Neural crest cell (in vitro differentiated cells): ENCODE data around the gene ANKRD16. TPM values are rescaled to one million over a fixed set of nuclear protein-coding genes. Genes with fewer than 3 reads are reported as not detected.
"Not testable (repeated sequence)": the region's sequence is repeated elsewhere in the genome, so short reads cannot be mapped to it uniquely, and the experiment has no call there.

Experiments
- DNase-seq: peaks from one replicate; pipeline ENCODE4 v3.0.0; 2021; ENCODE audit warnings: low read depth, mixed read lengths, low spot score
- H3K27ac Mint-ChIP-seq: one replicate; pipeline ENCODE4 v1.8.0; 2021; ENCODE audit warnings: mild to moderate bottlenecking, mixed read lengths; ENCODE audit not compliant: unreplicated experiment
- H3K27me3 Mint-ChIP-seq: 2 replicates; pipeline ENCODE4 v1.8.0; 2021; ENCODE audit warnings: low read depth, mild to moderate bottlenecking, mixed read lengths
- H3K36me3 Mint-ChIP-seq: 2 replicates; pipeline ENCODE4 v1.8.0; 2021; ENCODE audit warnings: low read depth, mild to moderate bottlenecking, mixed read lengths
- H3K4me1 Mint-ChIP-seq: 2 replicates; pipeline ENCODE4 v1.8.0; 2021; ENCODE audit warnings: mixed read lengths
- H3K4me3 Mint-ChIP-seq: one replicate; pipeline ENCODE4 v1.8.0; 2021; ENCODE audit warnings: mild to moderate bottlenecking, mixed read lengths
- H3K9me3 Mint-ChIP-seq: 2 replicates; pipeline ENCODE4 v1.8.0; 2021; ENCODE audit warnings: mixed read lengths
- total RNA-seq: library from RNA; stranded (reverse); gene quantifications from 2 replicates; pipeline ENCODE4 v1.2.1, GENCODE V29; 2021
- TF ChIP-seq, protein P1 (sequence below): fragments of 200-600 bp; sonication (generic); conservative IDR thresholded peaks from 2 replicates; pipeline ENCODE4 v1.5.0; 2021; ENCODE audit warnings: antibody characterized with exemption, mild to moderate bottlenecking

The ANKRD16 gene
- total RNA-seq, 1 donor from 2014 or later, result 13.3 TPM

DNA sequence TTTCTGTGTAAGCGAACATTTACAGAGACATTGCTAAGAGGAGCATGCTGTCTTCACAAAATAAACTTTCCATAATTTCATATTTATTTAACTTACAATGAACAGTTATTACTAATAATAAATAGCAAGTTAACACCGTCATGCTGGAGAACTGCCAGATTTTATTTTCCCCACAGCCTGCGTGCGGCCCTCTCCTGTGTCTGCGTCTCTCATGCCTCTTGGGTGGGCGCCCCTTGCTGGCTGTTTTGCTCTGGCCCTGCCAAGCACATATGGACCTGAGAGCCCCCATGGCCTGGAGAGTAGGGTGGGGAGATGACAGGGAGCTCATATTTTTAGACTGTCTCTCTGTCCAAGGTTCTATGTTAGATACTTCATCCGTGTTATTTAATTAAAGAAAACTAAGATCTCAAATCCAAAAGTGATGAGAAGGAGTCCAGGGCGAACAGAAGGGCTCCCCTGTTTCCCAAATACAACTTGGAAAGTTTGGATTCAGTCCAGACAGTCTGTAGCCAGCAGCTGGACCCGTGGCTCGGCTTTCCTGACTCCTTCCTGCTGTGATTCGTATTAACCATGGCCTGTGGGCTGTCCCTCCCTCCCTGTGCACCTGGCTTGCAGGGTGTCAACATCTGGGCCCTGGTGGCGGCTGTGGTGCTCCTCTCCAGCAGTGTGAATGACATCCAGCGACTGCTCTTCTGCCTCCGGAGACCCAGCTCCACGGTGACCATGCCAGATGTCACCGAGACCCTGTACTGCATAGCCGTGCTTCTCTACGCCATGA lies 20.8 kb upstream of the ANKRD16 start:
- Mint-ChIP-seq H3K27me3 (no peaks in the 10 kb centered on the region), H3K9me3 (no peaks in the 10 kb centered on the region), H3K4me3 (no peak overlapping the region), H3K27ac (no peak overlapping the region), H3K36me3 (peaks cover 18% of the 10 kb centered on the region), H3K4me1 (no peaks in the 10 kb centered on the region)
- DNase-seq, result no peak
- TF ChIP-seq, protein P1, sequence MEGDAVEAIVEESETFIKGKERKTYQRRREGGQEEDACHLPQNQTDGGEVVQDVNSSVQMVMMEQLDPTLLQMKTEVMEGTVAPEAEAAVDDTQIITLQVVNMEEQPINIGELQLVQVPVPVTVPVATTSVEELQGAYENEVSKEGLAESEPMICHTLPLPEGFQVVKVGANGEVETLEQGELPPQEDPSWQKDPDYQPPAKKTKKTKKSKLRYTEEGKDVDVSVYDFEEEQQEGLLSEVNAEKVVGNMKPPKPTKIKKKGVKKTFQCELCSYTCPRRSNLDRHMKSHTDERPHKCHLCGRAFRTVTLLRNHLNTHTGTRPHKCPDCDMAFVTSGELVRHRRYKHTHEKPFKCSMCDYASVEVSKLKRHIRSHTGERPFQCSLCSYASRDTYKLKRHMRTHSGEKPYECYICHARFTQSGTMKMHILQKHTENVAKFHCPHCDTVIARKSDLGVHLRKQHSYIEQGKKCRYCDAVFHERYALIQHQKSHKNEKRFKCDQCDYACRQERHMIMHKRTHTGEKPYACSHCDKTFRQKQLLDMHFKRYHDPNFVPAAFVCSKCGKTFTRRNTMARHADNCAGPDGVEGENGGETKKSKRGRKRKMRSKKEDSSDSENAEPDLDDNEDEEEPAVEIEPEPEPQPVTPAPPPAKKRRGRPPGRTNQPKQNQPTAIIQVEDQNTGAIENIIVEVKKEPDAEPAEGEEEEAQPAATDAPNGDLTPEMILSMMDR, result no peak

DNA sequence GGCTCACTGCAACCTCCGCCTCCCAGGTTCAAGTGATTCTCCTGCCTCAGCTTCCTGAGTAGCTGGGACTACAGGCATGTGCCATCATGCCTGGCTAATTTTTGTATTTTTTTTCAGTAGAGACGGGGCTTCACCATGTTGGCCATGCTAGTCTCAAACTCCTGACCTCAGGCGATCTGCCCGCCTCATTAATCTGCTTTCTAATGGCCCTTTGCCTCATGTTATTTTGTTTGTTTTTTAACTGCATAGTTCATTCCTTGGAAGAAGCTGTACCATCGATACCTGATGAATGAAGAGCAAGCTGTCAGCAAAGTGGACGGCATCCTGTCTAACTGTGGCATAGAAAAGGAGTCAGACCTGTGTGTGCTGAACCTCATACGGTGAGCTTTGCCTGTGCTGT lies 19.0 kb upstream of the ANKRD16 start:
- not testable (repeated sequence) for H3K4me3 Mint-ChIP-seq, DNase-seq, H3K9me3 Mint-ChIP-seq, H3K4me1 Mint-ChIP-seq, H3K27me3 Mint-ChIP-seq, H3K27ac Mint-ChIP-seq
- H3K36me3 Mint-ChIP-seq, result peaks cover 15% of the 10 kb centered on the region

DNA sequence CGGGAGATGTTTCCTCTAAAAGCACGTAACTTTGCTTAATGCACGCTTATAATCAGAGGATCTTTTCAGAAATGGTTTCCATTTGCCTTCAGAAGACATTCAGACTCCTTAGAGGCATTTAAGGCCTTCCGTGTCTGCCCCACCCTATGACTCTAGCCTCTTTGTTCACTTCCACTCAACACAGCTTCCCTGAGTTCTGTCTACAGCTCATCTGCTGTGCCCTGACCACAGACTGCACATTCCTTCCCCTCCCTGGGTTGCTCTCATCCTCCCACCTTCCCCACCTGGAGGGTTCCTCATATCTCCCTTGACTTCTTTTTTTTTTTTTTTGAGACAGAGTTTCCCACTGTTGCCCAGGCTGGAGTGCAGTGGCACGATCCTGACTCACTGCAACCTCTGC lies 17.0 kb upstream of the ANKRD16 start:
- H3K9me3 Mint-ChIP-seq, result no peaks in the 10 kb centered on the region
- H3K4me1 Mint-ChIP-seq, result no peaks in the 10 kb centered on the region
- no peak for DNase-seq
- H3K36me3 Mint-ChIP-seq, result peaks cover 11% of the 10 kb centered on the region
- TF ChIP-seq, protein P1, result no peak
- H3K27me3 Mint-ChIP-seq, result no peaks in the 10 kb centered on the region
- no peak overlapping the region for H3K27ac Mint-ChIP-seq
- no peak overlapping the region for H3K4me3 Mint-ChIP-seq

DNA sequence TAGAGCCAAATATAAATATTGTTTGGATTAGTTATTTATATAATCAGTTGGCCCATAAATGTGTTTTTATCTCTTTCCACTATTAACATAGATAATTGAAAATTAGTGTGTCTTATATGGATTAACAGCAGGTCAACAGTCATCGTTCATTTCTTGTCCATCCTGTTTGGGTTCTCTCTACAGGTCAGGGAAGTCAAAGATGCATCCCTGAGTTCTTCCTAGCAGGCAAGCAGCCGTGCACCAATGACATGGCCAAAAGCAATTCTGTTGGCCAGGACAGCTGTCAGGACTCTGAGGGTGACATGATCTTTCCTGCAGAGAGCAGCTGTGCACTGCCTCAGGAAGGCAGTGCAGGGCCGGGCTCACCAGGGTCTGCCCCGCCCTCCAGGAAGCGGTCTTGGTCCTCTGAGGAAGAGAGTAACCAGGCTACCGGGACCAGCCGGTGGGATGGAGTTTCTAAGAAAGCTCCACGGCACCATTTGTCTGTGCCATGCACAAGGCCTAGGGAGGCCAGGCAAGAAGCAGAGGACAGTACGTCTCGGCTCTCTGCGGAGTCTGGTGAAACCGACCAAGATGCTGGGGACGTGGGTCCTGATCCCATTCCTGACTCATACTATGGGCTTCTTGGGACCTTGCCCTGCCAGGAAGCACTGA lies 16.3 kb upstream of the ANKRD16 start:
- TF ChIP-seq, protein P1, result no peak
- no peak for DNase-seq
- H3K36me3 Mint-ChIP-seq, result peaks cover 9% of the 10 kb centered on the region
- no peak overlapping the region for H3K27ac Mint-ChIP-seq
- H3K4me3 Mint-ChIP-seq, result no peak overlapping the region
- H3K4me1 Mint-ChIP-seq, result no peaks in the 10 kb centered on the region
- H3K9me3 Mint-ChIP-seq, result no peaks in the 10 kb centered on the region
- no peaks in the 10 kb centered on the region for H3K27me3 Mint-ChIP-seq

DNA sequence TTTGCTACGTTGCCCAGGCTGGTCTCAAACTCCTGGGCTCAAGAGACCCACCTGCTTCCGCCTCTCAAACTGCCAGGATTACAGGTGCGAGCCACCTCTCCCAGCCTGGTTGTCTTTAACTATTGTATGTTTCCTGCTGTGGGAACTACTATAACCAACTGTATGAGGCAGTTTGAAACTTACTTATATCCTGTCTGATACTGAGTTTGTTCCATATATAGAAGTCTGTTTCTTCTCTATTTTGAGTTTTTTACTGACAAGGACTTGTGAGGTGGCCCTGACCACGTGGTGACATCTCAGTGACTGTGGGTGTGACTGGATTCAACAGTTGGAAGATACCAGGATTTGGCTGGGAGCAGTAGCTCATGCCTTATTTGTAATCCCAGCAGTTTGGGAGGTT lies 14.5 kb upstream of the ANKRD16 start:
- Mint-ChIP-seq H3K27ac (no peak overlapping the region), H3K36me3 (peaks cover 9% of the 10 kb centered on the region), H3K4me1 (no peaks in the 10 kb centered on the region), H3K4me3 (no peak overlapping the region), H3K9me3 (no peaks in the 10 kb centered on the region), H3K27me3 (no peaks in the 10 kb centered on the region)
- no peak for DNase-seq
- TF ChIP-seq, protein P1, result no peak

DNA sequence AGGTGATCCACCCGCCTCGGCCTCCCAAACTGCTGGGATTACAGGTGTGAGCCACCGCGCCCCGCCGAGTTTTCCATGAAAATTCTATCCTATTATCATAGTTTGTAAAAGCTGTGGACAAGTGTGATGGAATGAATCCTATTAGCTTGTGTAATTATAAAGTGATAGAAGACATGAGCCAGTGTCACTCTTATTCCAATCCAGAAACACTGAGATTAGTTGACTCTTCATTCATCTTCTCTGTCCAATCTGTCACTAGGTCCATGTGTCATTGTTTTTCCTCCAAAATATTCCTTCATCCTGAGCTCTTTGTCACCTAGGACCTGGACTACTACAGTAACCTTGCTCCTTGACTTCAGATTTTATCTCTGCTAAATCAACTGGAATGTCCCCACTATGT lies 13.9 kb upstream of the ANKRD16 start:
- H3K4me1 Mint-ChIP-seq, result no peaks in the 10 kb centered on the region
- no peak for DNase-seq
- no peak overlapping the region for H3K4me3 Mint-ChIP-seq
- no peaks in the 10 kb centered on the region for H3K27me3 Mint-ChIP-seq
- peaks cover 7% of the 10 kb centered on the region for H3K36me3 Mint-ChIP-seq
- TF ChIP-seq, protein P1, result no peak
- H3K27ac Mint-ChIP-seq, result no peak overlapping the region
- H3K9me3 Mint-ChIP-seq, result no peaks in the 10 kb centered on the region
